ENCODE results near the gene MACROD2. TPM values are rescaled to one million over a fixed set of nuclear protein-coding genes. Genes with fewer than 3 reads are reported as not detected.

MACROD2 gene
- total RNA-seq, 1 donor from 2014 or later, result 2.4 TPM

- H3K27ac Mint-ChIP-seq (ENCODE audit: unreplicated experiment), result no peak overlapping the region
- DNase-seq (ENCODE audit: low read depth) (no peak), FAIRE-seq (no peak)
- no peaks in the 10 kb centered on the region for H3K4me1 ChIP-seq (ENCODE audit: insufficient read depth, low read length)
- H3K9me3 Mint-ChIP-seq (ENCODE audit: unreplicated experiment), result peaks cover 2% of the 10 kb centered on the region
- no peaks in the 10 kb centered on the region for H3K79me2 ChIP-seq (ENCODE audit: insufficient read depth, low read length)
- no peaks in the 10 kb centered on the region for H3K27me3 ChIP-seq (ENCODE audit: insufficient read depth, low read length)
- H3K9ac ChIP-seq (ENCODE audit: low read length), result no peak overlapping the region
- no peaks in the 10 kb centered on the region for H3K9me3 ChIP-seq (ENCODE audit: insufficient read depth, low read depth, low read length)
- no peak overlapping the region for H3K4me3 Mint-ChIP-seq (ENCODE audit: unreplicated experiment)
- no peaks in the 10 kb centered on the region for H3K27me3 Mint-ChIP-seq (ENCODE audit: low read depth, unreplicated experiment)
- no peaks in the 10 kb centered on the region for H3K36me3 Mint-ChIP-seq (ENCODE audit: low read depth, unreplicated experiment)
- no peak overlapping the region for H3K4me3 ChIP-seq (ENCODE audit: insufficient read depth, low read depth, low read length)
- TF ChIP-seq CTCF (IDR thresholded peaks at IDR 0.05; ENCODE audit: insufficient read depth, low read depth, low read length), result no peak
- no peak for TF ChIP-seq EZH2 (IDR thresholded peaks at IDR 0.05; ENCODE audit: insufficient read depth, low read length)
- peaks cover 5% of the 10 kb centered on the region for H3K4me1 Mint-ChIP-seq (ENCODE audit: low read depth, unreplicated experiment)
- H4K20me1 ChIP-seq (ENCODE audit: insufficient read depth, low read length), result no peaks in the 10 kb centered on the region
- no peak overlapping the region for H3K4me2 ChIP-seq (ENCODE audit: low read length)
- no peak overlapping the region for H2AFZ ChIP-seq (ENCODE audit: low read depth, low read length)
- H3K36me3 ChIP-seq (ENCODE audit: insufficient read depth, low read length), result no peaks in the 10 kb centered on the region
- no peak overlapping the region for H3K27ac ChIP-seq (ENCODE audit: low read depth, low read length)
Observed at GRCh38 chr20:14616003-14616402, 620.7 kb downstream of the MACROD2 start.

GRCh38 chr20:14617123-14617522 is 621.8 kb downstream of the MACROD2 start:
- no peaks in the 10 kb centered on the region for H3K9me3 ChIP-seq (ENCODE audit: insufficient read depth, low read depth, low read length)
- no peak for FAIRE-seq

More at GRCh38 chr20:14617123-14617522, 621.8 kb downstream of the MACROD2 start:
- Histone ChIP-seq H3K27ac (ENCODE audit: low read depth, low read length) (no peak overlapping the region), H3K36me3 (ENCODE audit: insufficient read depth, low read length) (no peaks in the 10 kb centered on the region), H3K4me3 (ENCODE audit: insufficient read depth, low read depth, low read length) (no peak overlapping the region), H4K20me1 (ENCODE audit: insufficient read depth, low read length) (no peaks in the 10 kb centered on the region), H2AFZ (ENCODE audit: low read depth, low read length) (no peak overlapping the region), H3K4me2 (ENCODE audit: low read length) (no peak overlapping the region), H3K79me2 (ENCODE audit: insufficient read depth, low read length) (no peaks in the 10 kb centered on the region), H3K27me3 (ENCODE audit: insufficient read depth, low read length) (no peaks in the 10 kb centered on the region), H3K4me1 (ENCODE audit: insufficient read depth, low read length) (no peaks in the 10 kb centered on the region), H3K9ac (ENCODE audit: low read length) (no peak overlapping the region)
- peaks cover 5% of the 10 kb centered on the region for H3K4me1 Mint-ChIP-seq (ENCODE audit: low read depth, unreplicated experiment)
- H3K27ac Mint-ChIP-seq (ENCODE audit: unreplicated experiment), result no peak overlapping the region
- no peak for TF ChIP-seq CTCF (IDR thresholded peaks at IDR 0.05; ENCODE audit: insufficient read depth, low read depth, low read length)
- TF ChIP-seq EZH2 (IDR thresholded peaks at IDR 0.05; ENCODE audit: insufficient read depth, low read length), result no peak
- H3K27me3 Mint-ChIP-seq (ENCODE audit: low read depth, unreplicated experiment), result no peaks in the 10 kb centered on the region
- peaks cover 2% of the 10 kb centered on the region for H3K9me3 Mint-ChIP-seq (ENCODE audit: unreplicated experiment)
- H3K36me3 Mint-ChIP-seq (ENCODE audit: low read depth, unreplicated experiment), result no peaks in the 10 kb centered on the region
- no peak overlapping the region for H3K4me3 Mint-ChIP-seq (ENCODE audit: unreplicated experiment)
- DNase-seq (ENCODE audit: low read depth), result peak; percentile 6
